GM18502 (cell line): Measurements from ENCODE around the gene TTC13.

Experiments used
- ATAC-seq: cut with Tn5 transposase; IDR thresholded peaks from one replicate; pipeline ENCODE4 v1.9.1; 2021; ENCODE audit warnings: mild to moderate bottlenecking; ENCODE audit not compliant: unreplicated experiment, poor library complexity

The TTC13 gene

GRCh38 chr1:230913496-230913895, 65.2 kb downstream of the TTC13 start:
- no peak for ATAC-seq

DNA sequence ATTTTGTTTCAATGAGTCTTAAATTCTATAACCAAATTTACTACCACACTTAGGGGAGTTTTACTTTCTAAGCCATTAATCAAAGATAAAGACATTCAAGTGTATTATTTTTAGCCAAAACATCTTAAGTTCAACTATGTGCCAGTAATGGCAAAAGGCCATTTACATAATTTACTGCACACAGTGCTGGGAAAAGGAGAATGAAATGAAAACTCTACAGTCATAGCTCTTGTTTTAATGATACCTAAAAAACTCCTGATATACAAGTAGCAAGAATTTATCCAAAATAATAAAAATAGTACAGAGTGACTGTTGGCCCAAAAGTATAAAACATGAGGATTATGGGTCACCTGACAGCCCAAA, 67.9 kb downstream of the TTC13 start:
- ATAC-seq, result no peak

GRCh38 chr1:230909974-230910754, 68.5 kb downstream of the TTC13 start:
- no peak for ATAC-seq

- ATAC-seq, result no peak
Measured at GRCh38 chr1:230907472-230908205, 71.0 kb downstream of the TTC13 start.

- no peak for ATAC-seq
Measured at GRCh38 chr1:230906226-230906625, 72.4 kb downstream of the TTC13 start.

GRCh38 chr1:230905733-230906132, 72.9 kb downstream of the TTC13 start:
- ATAC-seq, result no peak

DNA sequence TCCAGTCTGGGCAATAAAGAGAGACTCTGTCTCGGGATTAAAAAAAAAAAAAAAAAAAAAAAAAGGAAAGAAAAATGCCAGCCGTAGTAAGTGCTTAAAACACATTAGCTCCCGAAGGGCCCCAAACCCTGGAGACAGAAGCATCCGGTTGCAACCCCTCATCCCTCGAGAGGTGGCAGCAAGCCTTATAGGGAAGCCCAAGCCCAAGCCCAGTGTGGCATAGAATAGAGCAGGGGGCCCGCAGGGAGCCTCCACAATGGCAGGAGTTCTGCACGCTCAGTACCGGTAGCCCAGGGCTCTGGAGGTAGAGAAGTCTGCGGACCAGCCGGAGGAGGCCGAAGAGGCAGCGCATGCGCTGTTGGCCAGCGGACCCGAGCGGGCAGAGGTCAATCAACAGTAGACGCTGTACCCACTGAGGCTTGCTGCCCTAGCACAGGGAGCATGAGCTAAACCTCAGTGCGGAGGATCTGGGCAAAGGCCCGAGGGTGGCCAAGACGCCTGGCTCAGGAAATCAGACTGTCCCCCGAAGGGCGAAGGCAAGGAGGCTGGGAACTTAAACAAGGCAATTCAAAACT, 76.2 kb downstream of the TTC13 start:
- ATAC-seq, result no peak

GRCh38 chr1:230901671-230902070, 77.0 kb downstream of the TTC13 start:
- ATAC-seq, result no peak

DNA sequence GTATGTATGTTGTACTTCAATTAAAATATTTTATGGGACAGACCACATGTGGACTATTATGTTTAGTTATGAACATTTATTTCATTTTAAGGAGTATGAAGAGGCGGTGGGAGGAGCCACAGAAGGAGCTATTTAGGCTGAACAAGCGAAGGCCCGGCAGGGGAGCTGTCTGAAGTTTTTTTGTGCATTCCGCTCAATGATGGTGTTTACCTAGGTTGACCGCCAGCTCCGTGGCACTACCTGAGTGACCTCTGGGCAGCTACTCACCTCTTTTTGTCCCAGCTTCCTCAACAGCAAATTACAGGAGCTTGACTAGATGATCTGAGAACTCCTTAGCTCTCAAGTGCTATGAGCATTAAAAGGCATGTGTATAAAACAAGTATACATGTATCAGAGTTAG, 77.7 kb downstream of the TTC13 start:
- ATAC-seq, result no peak

DNA sequence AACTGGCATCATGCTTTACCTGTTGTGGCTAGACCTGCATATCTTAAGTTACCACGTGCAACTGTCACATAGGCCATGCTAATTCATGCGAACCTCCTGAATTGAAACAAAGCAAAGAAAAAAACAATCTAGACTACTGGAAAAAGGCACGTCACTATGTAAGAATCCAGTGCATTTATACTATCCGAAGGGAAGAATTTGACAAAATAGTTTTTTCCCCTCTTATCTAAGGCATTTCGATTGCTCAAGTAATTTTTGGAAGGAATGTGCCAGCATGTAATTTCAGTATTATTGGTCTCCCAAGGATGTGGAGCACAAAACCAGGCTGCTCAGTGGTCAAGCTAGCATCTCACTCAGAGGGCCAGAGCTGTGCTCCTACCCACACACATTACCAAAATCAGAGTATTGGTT, 78.8 kb downstream of the TTC13 start:
- ATAC-seq, result no peak

DNA sequence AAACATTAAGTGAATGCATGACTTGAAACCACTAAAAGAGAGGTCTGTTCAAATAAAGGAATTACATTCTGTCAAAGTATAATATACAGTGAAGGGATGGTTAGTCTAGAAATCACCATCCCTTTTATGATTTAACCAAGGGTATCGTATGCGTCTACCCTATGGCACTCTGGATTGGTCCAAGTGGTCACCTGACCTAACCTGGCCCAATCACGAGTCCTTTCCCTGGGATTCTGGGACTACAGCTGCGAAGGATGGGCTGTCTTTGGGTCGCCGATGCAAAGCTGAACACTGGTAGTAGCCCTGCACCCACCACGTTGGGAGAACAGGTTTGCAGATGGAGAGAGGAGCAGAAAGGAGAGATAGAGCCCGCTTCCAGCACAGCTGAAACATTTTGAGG, 79.9 kb downstream of the TTC13 start:
- ATAC-seq, result no peak

DNA sequence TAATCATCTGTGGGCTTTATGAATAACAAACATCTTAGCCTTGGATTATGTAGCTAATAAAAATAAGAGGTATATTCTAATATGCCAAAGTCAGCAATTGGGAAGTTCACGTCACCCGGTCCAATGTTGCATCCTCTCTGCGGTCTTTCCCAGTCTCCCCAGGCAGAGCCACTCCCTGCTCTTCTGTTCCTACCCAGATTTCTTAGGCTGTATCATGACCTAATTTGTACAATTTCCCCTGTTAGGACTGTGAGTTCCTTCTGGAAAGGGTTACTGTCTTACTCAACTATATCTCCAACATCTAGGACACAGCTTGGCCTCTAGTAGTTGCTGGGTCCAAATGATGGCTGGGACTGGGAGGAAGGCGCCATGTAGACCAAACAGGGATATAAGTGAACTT, 80.5 kb downstream of the TTC13 start:
- ATAC-seq, result no peak

DNA sequence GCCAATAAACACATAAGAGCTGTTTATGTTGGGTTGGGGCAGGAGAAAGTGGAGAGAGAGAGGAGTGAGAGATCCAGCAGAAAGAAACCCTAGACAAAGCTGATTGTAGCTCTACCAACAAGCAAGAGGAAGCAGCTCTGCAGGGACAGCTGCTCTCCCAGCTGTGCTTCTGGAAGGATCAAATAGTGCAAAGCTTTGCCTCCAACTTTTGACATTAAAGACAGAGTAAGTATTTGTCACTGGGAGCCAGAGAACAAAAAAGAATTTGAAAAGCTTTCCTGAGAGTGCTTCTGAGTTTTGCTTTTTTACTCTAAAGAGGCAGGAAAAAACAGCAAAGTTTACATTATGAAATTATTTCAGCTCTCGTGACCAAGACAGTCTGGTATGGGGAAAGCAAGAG, 81.9 kb downstream of the TTC13 start:
- no peak for ATAC-seq

DNA sequence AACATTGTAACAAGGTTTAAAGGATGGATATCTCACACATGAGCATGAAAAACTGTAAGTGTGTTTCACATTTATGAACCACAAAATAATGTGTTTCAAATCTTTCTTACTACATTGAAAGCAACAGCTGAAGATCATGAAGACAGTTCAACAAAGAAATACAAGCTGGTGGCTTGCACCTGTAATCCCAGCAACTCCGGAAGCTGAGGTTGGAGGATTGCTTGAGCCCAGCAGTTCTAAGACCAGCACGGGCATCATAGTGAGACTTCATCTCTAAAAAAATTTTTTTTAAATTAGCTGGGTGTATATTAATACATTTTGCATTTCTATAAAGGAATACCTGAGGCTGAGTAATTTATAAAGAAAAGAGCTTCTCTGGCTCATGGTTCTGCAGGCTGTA, 83.2 kb downstream of the TTC13 start:
- no peak for ATAC-seq

- ATAC-seq, result no peak
Measured at GRCh38 chr1:230894664-230895063, 84.0 kb downstream of the TTC13 start.

- ATAC-seq, result no peak
Measured at GRCh38 chr1:230894032-230894431, 84.6 kb downstream of the TTC13 start.

- ATAC-seq, result no peak
Measured at GRCh38 chr1:230892018-230892491, 86.6 kb downstream of the TTC13 start.

GRCh38 chr1:230891413-230891812, 87.2 kb downstream of the TTC13 start:
- ATAC-seq, result no peak

DNA sequence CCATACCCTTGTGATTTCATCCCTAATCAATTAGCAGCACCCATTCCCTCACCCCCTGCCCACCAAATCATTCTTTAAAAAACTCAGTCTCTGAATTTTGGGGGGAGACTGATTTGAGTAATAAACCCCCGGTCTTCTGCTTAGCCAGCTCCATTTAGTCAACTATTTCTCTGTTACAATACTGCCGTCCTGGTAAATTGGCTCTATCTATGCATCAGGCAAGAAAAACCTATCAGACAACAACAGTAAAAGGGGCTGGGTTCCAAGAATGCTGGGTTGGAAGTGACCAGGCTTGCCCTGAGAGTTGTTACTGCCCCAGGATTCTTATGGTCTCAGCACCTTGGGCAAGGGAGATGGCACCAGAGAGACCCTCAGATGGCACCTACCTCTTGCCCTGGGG, 94.0 kb downstream of the TTC13 start:
- ATAC-seq, result no peak

GRCh38 chr1:230883967-230884366, 94.7 kb downstream of the TTC13 start:
- ATAC-seq, result no peak

- ATAC-seq, result no peak
Measured at GRCh38 chr1:230879778-230880177, 98.9 kb downstream of the TTC13 start.
